Loucy (cell line): ENCODE measurements around the gene SEC31B.

Experiments
- H2AFZ ChIP-seq: fragments of 200-600 bp; sonication (generic); 2 replicates; pipeline ENCODE4 v1.6.0; 2016; ENCODE audit warnings: antibody characterized with exemption, mild to moderate bottlenecking, low read length, moderate library complexity
- H3F3A ChIP-seq: fragments of 200-600 bp; 2 replicates; pipeline ENCODE4 v1.6.0; 2016; ENCODE audit warnings: antibody characterized with exemption, low read depth, mild to moderate bottlenecking
- H3K27me3 ChIP-seq: fragments of 200-600 bp; sonication (generic); 2 replicates; pipeline ENCODE4 v1.6.1; 2014; ENCODE audit warnings: low read length, mild to moderate bottlenecking; ENCODE audit not compliant: insufficient read depth, poor library complexity, severe bottlenecking
- H3K36me3 ChIP-seq: fragments of 200-600 bp; sonication (generic); 2 replicates; pipeline ENCODE4 v1.6.1; 2016; ENCODE audit warnings: low read length; ENCODE audit not compliant: insufficient read depth
- H3K4me1 ChIP-seq: fragments of 200-600 bp; sonication (generic); 2 replicates; pipeline ENCODE4 v1.5.1; 2014; ENCODE audit warnings: low read length, mild to moderate bottlenecking; ENCODE audit not compliant: insufficient read depth, poor library complexity, severe bottlenecking
- H3K4me2 ChIP-seq: fragments of 200-600 bp; sonication (generic); 2 replicates; pipeline ENCODE4 v1.6.0; 2014; ENCODE audit warnings: antibody characterized with exemption, low read length, low read depth, mild to moderate bottlenecking; ENCODE audit not compliant: poor library complexity, severe bottlenecking
- H3K4me3 ChIP-seq: fragments of 200-600 bp; sonication (generic); 2 replicates; pipeline ENCODE4 v1.5.1; 2014; ENCODE audit warnings: low read length, mild to moderate bottlenecking, mixed read lengths; ENCODE audit not compliant: poor library complexity, severe bottlenecking
- H3K79me2 ChIP-seq: fragments of 200-600 bp; sonication (generic); 2 replicates; pipeline ENCODE4 v1.6.1; 2014; ENCODE audit warnings: low read length; ENCODE audit not compliant: insufficient read depth
- H3K9ac ChIP-seq: fragments of 200-600 bp; sonication (generic); 2 replicates; pipeline ENCODE4 v1.6.0; 2014; ENCODE audit warnings: mild to moderate bottlenecking, low read depth, low read length, moderate library complexity; ENCODE audit not compliant: poor library complexity, severe bottlenecking
- H3K9me2 ChIP-seq: fragments of 200-600 bp; sonication (generic); replicated peaks from 2 replicates; pipeline ENCODE4 v1.6.1; 2016; ENCODE audit warnings: low read depth, low read length, mixed read lengths
- H3K9me3 ChIP-seq: fragments of 200-600 bp; sonication (generic); 2 replicates; pipeline ENCODE4 v1.6.1; 2014; ENCODE audit warnings: mild to moderate bottlenecking, antibody characterized with exemption, low read length, low read depth; ENCODE audit not compliant: insufficient read depth
- H4K20me1 ChIP-seq: fragments of 200-600 bp; sonication (generic); 2 replicates; pipeline ENCODE4 v1.6.0; 2014; ENCODE audit warnings: antibody characterized with exemption, low read length, mild to moderate bottlenecking; ENCODE audit not compliant: insufficient read depth, poor library complexity, severe bottlenecking
- CTCF ChIP-seq: fragments of 200-600 bp; sonication (generic); conservative IDR thresholded peaks from 2 replicates; pipeline ENCODE4 v1.5.1; 2014; ENCODE audit warnings: mild to moderate bottlenecking, antibody characterized with exemption, low read length
- EZH2phosphoT487 ChIP-seq: fragments of 200-600 bp; IDR thresholded peaks from 2 replicates; pipeline ENCODE4 v1.6.1; 2018; ENCODE audit warnings: antibody characterized with exemption, mild to moderate bottlenecking, moderate library complexity, borderline replicate concordance

Gene SEC31B

GRCh38 chr10:100562008-100562672 lies 42.5 kb upstream of the SEC31B start:
- Histone ChIP-seq H3K9ac (no peak overlapping the region), H3K4me3 (no peak overlapping the region)

DNA sequence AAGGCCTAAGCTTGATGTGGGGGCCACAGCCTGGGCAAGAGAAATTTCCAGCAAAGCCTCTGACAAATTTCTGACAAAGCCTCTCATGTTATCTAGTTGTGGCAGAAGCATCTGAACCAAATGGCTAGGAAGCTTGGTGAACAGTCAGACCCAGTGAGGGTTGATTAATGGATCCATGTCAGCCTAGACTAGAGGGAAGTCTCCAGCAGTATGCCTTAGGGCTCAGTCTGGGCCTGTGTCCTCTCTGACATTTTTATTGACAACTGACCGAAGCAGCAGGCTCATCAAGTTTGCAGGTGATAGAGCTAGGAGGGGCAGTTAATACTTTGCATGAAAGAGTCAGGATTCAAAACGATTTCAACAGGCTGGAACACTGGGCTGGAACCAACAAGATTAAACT lies 41.3 kb upstream of the SEC31B start:
- no peaks in the 10 kb centered on the region for H3K79me2 ChIP-seq
- H3K9ac ChIP-seq, result no peak overlapping the region
- no peaks in the 10 kb centered on the region for H3K36me3 ChIP-seq
- H3K9me3 ChIP-seq, result no peaks in the 10 kb centered on the region
- H3K9me2 ChIP-seq, result no peaks in the 10 kb centered on the region
- H4K20me1 ChIP-seq, result no peaks in the 10 kb centered on the region
- H3F3A ChIP-seq, result no peaks in the 10 kb centered on the region
- peaks cover 9% of the 10 kb centered on the region for H3K4me1 ChIP-seq
- no peak overlapping the region for H2AFZ ChIP-seq
- no peak overlapping the region for H3K4me2 ChIP-seq
- H3K27me3 ChIP-seq, result no peaks in the 10 kb centered on the region
- TF ChIP-seq CTCF, result no peak
- no peak overlapping the region for H3K4me3 ChIP-seq

More at GRCh38 chr10:100562008-100562672, 42.5 kb upstream of the SEC31B start:
- no peaks in the 10 kb centered on the region for H3F3A ChIP-seq
- no peak overlapping the region for H3K4me2 ChIP-seq
- no peaks in the 10 kb centered on the region for H4K20me1 ChIP-seq
- TF ChIP-seq EZH2phosphoT487 (no peak), CTCF (no peak)
- no peak overlapping the region for H2AFZ ChIP-seq
- no peaks in the 10 kb centered on the region for H3K27me3 ChIP-seq
- peaks cover 9% of the 10 kb centered on the region for H3K4me1 ChIP-seq
- H3K9me2 ChIP-seq, result no peaks in the 10 kb centered on the region
- no peaks in the 10 kb centered on the region for H3K36me3 ChIP-seq
- H3K79me2 ChIP-seq, result no peaks in the 10 kb centered on the region
- no peaks in the 10 kb centered on the region for H3K9me3 ChIP-seq

DNA sequence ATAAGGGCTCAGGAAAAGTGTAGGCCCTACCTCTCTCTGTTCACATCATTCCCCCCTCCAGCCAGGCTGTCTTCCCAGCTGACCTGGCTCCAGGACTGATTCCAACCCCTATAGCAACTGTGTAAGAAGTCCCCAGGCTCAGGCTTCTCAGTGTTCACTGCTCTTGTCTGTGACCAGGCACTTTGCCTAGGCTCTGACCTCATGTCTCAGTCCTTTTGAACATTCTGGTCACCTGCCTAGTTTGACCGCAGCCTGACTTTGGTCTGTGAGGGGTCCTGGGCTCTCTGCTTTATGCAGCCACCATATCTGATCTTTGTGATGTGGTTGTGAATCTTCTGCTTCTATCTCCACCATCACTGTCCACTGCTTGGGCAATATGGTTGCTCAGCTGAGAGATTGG lies 40.6 kb upstream of the SEC31B start:
- Histone ChIP-seq H3K27me3 (no peaks in the 10 kb centered on the region), H3K79me2 (no peaks in the 10 kb centered on the region), H3K4me3 (no peak overlapping the region), H2AFZ (no peak overlapping the region), H4K20me1 (no peaks in the 10 kb centered on the region), H3F3A (no peaks in the 10 kb centered on the region), H3K9me3 (no peaks in the 10 kb centered on the region), H3K4me2 (no peak overlapping the region), H3K9ac (no peak overlapping the region), H3K4me1 (peaks cover 9% of the 10 kb centered on the region), H3K36me3 (no peaks in the 10 kb centered on the region), H3K9me2 (no peaks in the 10 kb centered on the region)
- no peak for TF ChIP-seq EZH2phosphoT487
- TF ChIP-seq CTCF, result no peak
